ENCODE measurements around the gene ESYT1.

ESYT1 gene

GRCh38 chr12:56104109-56104814, 23.8 kb upstream of the ESYT1 start, which contains the start of gene PA2G4:
Gene PA2G4, plus strand, starts transcription at chr12:56104559. Its CDS starts 179 bp downstream, at chr12:56104738.
- H3K9me3 ChIP-seq = no peaks in the 10 kb centered on the region
- TF ChIP-seq, protein P1, sequence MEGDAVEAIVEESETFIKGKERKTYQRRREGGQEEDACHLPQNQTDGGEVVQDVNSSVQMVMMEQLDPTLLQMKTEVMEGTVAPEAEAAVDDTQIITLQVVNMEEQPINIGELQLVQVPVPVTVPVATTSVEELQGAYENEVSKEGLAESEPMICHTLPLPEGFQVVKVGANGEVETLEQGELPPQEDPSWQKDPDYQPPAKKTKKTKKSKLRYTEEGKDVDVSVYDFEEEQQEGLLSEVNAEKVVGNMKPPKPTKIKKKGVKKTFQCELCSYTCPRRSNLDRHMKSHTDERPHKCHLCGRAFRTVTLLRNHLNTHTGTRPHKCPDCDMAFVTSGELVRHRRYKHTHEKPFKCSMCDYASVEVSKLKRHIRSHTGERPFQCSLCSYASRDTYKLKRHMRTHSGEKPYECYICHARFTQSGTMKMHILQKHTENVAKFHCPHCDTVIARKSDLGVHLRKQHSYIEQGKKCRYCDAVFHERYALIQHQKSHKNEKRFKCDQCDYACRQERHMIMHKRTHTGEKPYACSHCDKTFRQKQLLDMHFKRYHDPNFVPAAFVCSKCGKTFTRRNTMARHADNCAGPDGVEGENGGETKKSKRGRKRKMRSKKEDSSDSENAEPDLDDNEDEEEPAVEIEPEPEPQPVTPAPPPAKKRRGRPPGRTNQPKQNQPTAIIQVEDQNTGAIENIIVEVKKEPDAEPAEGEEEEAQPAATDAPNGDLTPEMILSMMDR (IDR thresholded peaks at IDR 0.05) = no peak
- H3K27me3 ChIP-seq = no peaks in the 10 kb centered on the region
- H3K4me1 ChIP-seq = peaks cover 0 to 23% (median 21%) of the 10 kb centered on the region in 4 donors
- H3K27ac ChIP-seq = peak within 1 kb of the TSS; percentile 80 to 86
- intact Hi-C loops (cut with DNase I; ENCODE audit: low total_unique reads) = loop anchor here (10.0 kb wide), 1 partner anchor 109 kb away; the partner anchor contains the start of gene SUOX
- peaks cover 25 to 30% (median 27%) of the 10 kb centered on the region in 3 donors for H3K36me3 ChIP-seq
- peak within 1 kb of the TSS; percentile 62 to 70 for H3K4me3 ChIP-seq
- DNase-seq = peak; percentile 97 to 99

DNA sequence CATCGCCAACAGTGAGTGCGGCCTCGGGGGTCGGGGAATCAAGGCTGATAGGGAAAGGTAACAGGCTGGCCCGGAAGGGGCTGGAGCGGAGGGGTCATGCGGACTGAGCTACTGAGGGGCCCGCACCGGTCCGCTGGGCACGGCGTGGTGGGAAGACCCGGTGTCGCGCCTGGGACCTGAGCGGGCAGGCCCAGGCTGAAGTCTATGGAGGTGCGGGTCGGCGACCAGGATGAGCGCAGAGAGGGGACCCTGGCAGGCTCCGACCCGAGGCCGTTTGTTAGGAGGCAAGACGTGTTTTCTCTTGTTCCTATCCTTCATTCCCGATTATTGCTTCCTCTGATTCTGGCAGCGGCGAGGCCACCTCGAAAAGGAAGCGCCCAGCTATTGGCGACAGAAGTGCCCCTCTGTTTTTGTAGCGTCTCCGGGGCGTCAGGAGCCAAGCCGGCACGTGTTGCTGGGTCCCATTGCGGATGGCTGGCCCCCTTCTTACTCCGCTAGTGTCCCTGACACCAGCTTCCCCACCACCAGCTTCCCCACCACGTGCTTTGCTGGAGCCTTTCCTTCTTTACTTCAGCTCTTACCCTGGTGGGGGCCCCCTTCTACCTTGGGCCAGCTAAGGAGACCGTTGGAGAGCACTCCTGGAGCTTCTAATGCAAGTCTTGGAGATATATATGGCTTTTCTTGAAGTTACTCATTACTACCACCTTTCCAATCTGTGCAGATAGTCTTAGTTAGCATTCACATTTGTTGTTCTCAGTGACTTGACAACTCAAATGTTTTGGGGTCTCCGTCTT, 23.1 kb upstream of the ESYT1 start:
- no peak for DNase-seq
- H3K4me1 ChIP-seq = peaks cover 0 to 23% (median 21%) of the 10 kb centered on the region in 4 donors
- no peaks in the 10 kb centered on the region for H3K27me3 ChIP-seq
- H3K36me3 ChIP-seq = peaks cover 32 to 36% (median 34%) of the 10 kb centered on the region in 3 donors
- intact Hi-C loops (cut with DNase I; ENCODE audit: low total_unique reads) = loop anchor here (10.0 kb wide), 1 partner anchor 110 kb away; the partner anchor contains the start of gene SUOX
- peak overlapping the region; percentile 62 to 70 for H3K4me3 ChIP-seq
- peak overlapping the region; percentile 80 to 86 for H3K27ac ChIP-seq
- H3K9me3 ChIP-seq = no peaks in the 10 kb centered on the region
- TF ChIP-seq, protein P1 (IDR thresholded peaks at IDR 0.05) = no peak

DNA sequence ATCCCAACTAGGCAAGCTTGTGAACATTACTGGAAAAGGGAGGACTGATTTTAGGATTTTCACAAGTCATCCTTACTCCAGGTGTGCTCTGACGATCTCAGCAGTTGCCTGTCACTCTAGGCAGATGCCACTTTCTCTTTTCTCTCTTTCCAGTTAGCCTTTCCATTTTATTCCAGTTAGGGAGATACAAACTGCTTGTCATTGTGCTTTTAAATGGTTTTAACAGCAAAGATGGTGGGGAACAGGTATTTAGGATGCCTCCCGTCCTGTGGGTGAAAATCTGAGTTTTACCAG, 22.5 kb upstream of the ESYT1 start:
- peaks cover 0 to 23% (median 21%) of the 10 kb centered on the region in 4 donors for H3K4me1 ChIP-seq
- H3K36me3 ChIP-seq = peaks cover 38 to 42% (median 40%) of the 10 kb centered on the region in 3 donors
- H3K4me3 ChIP-seq = peak overlapping the region; percentile 62 to 70
- H3K27me3 ChIP-seq = no peaks in the 10 kb centered on the region
- H3K27ac ChIP-seq = peak overlapping the region in 1 of 2 donors; percentile 80
- intact Hi-C loops (cut with DNase I; ENCODE audit: low total_unique reads) = loop anchor here (10.0 kb wide), 1 partner anchor 111 kb away; the partner anchor contains the start of gene SUOX
- TF ChIP-seq, protein P1 (IDR thresholded peaks at IDR 0.05) = no peak
- no peak for DNase-seq
- H3K9me3 ChIP-seq = no peaks in the 10 kb centered on the region

DNA sequence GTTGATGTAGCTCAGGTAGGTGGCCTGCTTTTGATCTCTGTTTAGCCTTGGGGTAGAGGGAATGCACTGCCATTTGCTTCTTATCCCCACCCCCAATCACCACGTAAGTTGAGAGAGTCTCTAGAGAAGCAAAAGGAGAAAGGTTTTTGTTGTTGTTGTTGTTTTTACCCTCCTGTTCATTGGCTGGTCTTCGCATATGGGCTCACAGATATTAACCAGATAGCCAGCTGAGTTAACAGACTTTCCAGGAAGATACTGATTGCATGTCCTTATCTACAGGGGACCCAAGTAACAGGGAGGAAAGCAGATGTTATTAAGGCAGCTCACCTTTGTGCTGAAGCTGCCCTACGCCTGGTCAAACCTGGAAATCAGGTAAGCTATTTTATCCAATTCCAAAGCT, 20.8 kb upstream of the ESYT1 start:
- no peak overlapping the region for H3K4me3 ChIP-seq
- no peak overlapping the region for H3K27ac ChIP-seq
- no peak for DNase-seq
- TF ChIP-seq, protein P1 (IDR thresholded peaks at IDR 0.05) = no peak
- peaks cover 55 to 59% (median 57%) of the 10 kb centered on the region in 3 donors for H3K36me3 ChIP-seq
- intact Hi-C loops (cut with DNase I; ENCODE audit: low total_unique reads) = loop anchor here (10.0 kb wide), 1 partner anchor 112 kb away; the partner anchor contains the start of gene SUOX
- peaks cover 0 to 23% (median 21%) of the 10 kb centered on the region in 4 donors for H3K4me1 ChIP-seq
- no peaks in the 10 kb centered on the region for H3K27me3 ChIP-seq
- no peaks in the 10 kb centered on the region for H3K9me3 ChIP-seq

- Histone ChIP-seq H3K9me3 (no peaks in the 10 kb centered on the region), H3K36me3 (peaks cover 64 to 77% (median 71%) of the 10 kb centered on the region in 3 donors), H3K27me3 (no peaks in the 10 kb centered on the region), H3K4me3 (no peak overlapping the region), H3K4me1 (peaks cover 0 to 14% (median 9%) of the 10 kb centered on the region in 4 donors), H3K27ac (no peak overlapping the region)
- TF ChIP-seq, protein P1 (IDR thresholded peaks at IDR 0.05) = no peak
- intact Hi-C loops (cut with DNase I; ENCODE audit: low total_unique reads) = no loop called here
- DNase-seq = no peak
These were observed 17.5 kb upstream of the ESYT1 start for GRCh38 chr12:56110571-56110970.
